Spleen (tissue), 11 donors: ENCODE data around the gene LAMTOR4. TPM values are rescaled to one million over a fixed set of nuclear protein-coding genes. Genes with fewer than 3 reads are reported as not detected.
A peak's percentile ranks its signal among the peaks of the same experiment; 100 is the strongest.
"Not testable (repeated sequence)": the region's sequence is repeated elsewhere in the genome, so short reads cannot be mapped to it uniquely, and the experiment has no call there.

Source experiments
- DNase-seq: peaks from one replicate; pipeline ENCODE4 v3.0.0-alpha.2; 2020
- H3K27ac ChIP-seq, 8 donors: fragments of 200-600 bp; sonication (generic) in 7 of 8; 1 replicate in 4 of 8; 2 replicates in 4 of 8; pipeline versions ENCODE4 v1.5.0 to v1.8.0; 2016 to 2021; ENCODE audit warnings: inconsistent platforms in 4 of 8, mild to moderate bottlenecking in 4 of 8, moderate library complexity in 1 of 8
- H3K27me3 ChIP-seq, 7 donors: fragments of 200-600 bp; sonication (generic) in 6 of 7; replicated peaks in 1 of 7; 1 replicate in 4 of 7; 2 replicates in 3 of 7; pipeline versions ENCODE4 v1.5.0 to v1.8.0; 2016 to 2021; ENCODE audit warnings: inconsistent platforms in 3 of 7, mild to moderate bottlenecking in 1 of 7
- H3K36me3 ChIP-seq, 6 donors: fragments of 200-600 bp; sonication (generic) in 5 of 6; 1 replicate in 4 of 6; 2 replicates in 2 of 6; pipeline versions ENCODE4 v1.5.0 to v1.8.0; 2016 to 2021; ENCODE audit warnings: inconsistent platforms in 2 of 6
- H3K4me1 ChIP-seq, 6 donors: fragments of 200-600 bp; sonication (generic) in 5 of 6; 1 replicate in 3 of 6; 2 replicates in 3 of 6; pipeline versions ENCODE4 v1.5.0 to v1.8.0; 2016 to 2021; ENCODE audit warnings: inconsistent platforms in 3 of 6
- H3K4me3 ChIP-seq, 8 donors: fragments of 200-600 bp; sonication (generic) in 7 of 8; 1 replicate in 4 of 8; 2 replicates in 4 of 8; pipeline versions ENCODE4 v1.5.0 to v1.8.0; 2016 to 2021; ENCODE audit warnings: inconsistent platforms in 4 of 8, mild to moderate bottlenecking in 4 of 8, moderate library complexity in 2 of 8
- H3K9me3 ChIP-seq, 8 donors: fragments of 200-600 bp; sonication (generic) in 7 of 8; 1 replicate in 4 of 8; 2 replicates in 4 of 8; pipeline versions ENCODE4 v1.5.0 to v1.8.0; 2016 to 2021; ENCODE audit warnings: inconsistent platforms in 4 of 8
- CTCF ChIP-seq, 11 experiments: fragments of 200-600 bp in 7 of 11; fragments of 450-650 bp in 4 of 11; sonication (generic) in 4 of 11; IDR thresholded peaks in 8 of 11; conservative IDR thresholded peaks in 3 of 11; 1 replicate in 7 of 11; 2 replicates in 4 of 11; pipeline versions ENCODE4 v1.4.0 to v1.8.0; 2016 to 2021; ENCODE audit warnings: antibody characterized with exemption in 11 of 11, inconsistent platforms in 4 of 11, mild to moderate bottlenecking in 1 of 11
- POLR2A ChIP-seq, 3 donors: fragments of 450-650 bp; IDR thresholded peaks; one replicate each; pipeline ENCODE4 v1.5.1; 2017; ENCODE audit warnings: antibody characterized with exemption in 3 of 3, mild to moderate bottlenecking in 1 of 3
- POLR2AphosphoS5 ChIP-seq, 3 donors: sonication (generic); formaldehyde crosslinking; IDR thresholded peaks; one replicate each; pipeline ENCODE4 v1.5.1; 2017; ENCODE audit warnings: antibody characterized with exemption in 3 of 3
- WGBS, 5 donors: extraction: QIAGEN DNeasy Blood & Tissue Kit in 3 of 5; methylation state at CpG; one replicate each; pipeline versions ENCODE4 v1.1.5 to v1.1.7; 2013 to 2018; 5-methylcytosine and 5-hydroxymethylcytosine counted together
- intact Hi-C: fragments of 100-400 bp; cut with DNase I; formaldehyde crosslinking; loops from one replicate; pipeline ENCODE4 v1.15.0; 2023; ENCODE audit warnings: low total_unique reads
- polyA plus RNA-seq, 3 donors: library from polyadenylated mRNA; stranded (reverse); fragments of 200-250 nt; gene quantifications; one replicate each; pipeline ENCODE4 v1.2.1, GENCODE V29; 2013
- total RNA-seq, 7 donors: library from RNA; depleted of rRNA in 3 of 7; stranded (reverse); fragments of >200 nt in 3 of 7; fragmentation: NEBNext Ultra II Directional in 4 of 7; extraction: Animal tissue kit (Norgen Biotek cat#: 25700) in 4 of 7; gene quantifications; one replicate each; pipeline versions ENCODE4 v1.1.0 to v1.2.1, GENCODE V29; 2016 to 2021
- donor health status: healthy with polysubstance abuse.
- donor health status: DM: no; HTN: no; CAD: no; lungs with moderate emphysema.
- donor health status: DM: no; HTN: no; CAD: no.
- donor health status: Bipolar disorder and iron deficiency.
- donor health status: healthy.
- donor health status: DM: no; HTN: no; CAD: no.
- donor health status: DM: yes; HTN: yes; CAD: no.

LAMTOR4 gene
- total and polyA plus RNA-seq, 10 donors = 152 to 709 (median 271) TPM

GRCh38 chr7:100128637-100128963 is 20.1 kb upstream of the LAMTOR4 start:
- TF ChIP-seq POLR2AphosphoS5 (IDR thresholded peaks at IDR 0.05) = no peak
- no peak for TF ChIP-seq POLR2A (IDR thresholded peaks at IDR 0.05)
- TF ChIP-seq CTCF (IDR thresholded peaks at IDR 0.05 in 8 of 11, conservative IDR thresholded peaks at IDR 0.05 in 3 of 11) = no peak
- Histone ChIP-seq H3K4me3 (peak overlapping the region in 1 of 8 donors; percentile 88), H3K4me1 (peaks cover 25 to 70% (median 47%) of the 10 kb centered on the region in 6 donors), H3K27ac (peak overlapping the region in 2 of 8 donors; percentile 91 to 99), H3K9me3 (no peaks in the 10 kb centered on the region), H3K27me3 (no peaks in the 10 kb centered on the region), H3K36me3 (peaks cover 0 to 14% (median 0%) of the 10 kb centered on the region in 6 donors)
- DNase-seq = no peak
- WGBS, 5 donors = 46 to 70% (median 67%) methylated on average over 1 of the region's 1 CpG
- intact Hi-C loops = loop anchor here (5.0 kb wide), 1 partner anchor 46 kb away; the partner anchor contains the start of gene ZNF3

- 88 to 100% (median 97%) methylated on average over 1 of the region's 1 CpG for WGBS, 5 donors
- H3K27me3 ChIP-seq, DNase-seq, H3K9me3 ChIP-seq, H3K4me3 ChIP-seq, H3K36me3 ChIP-seq, H3K27ac ChIP-seq: not testable (repeated sequence)
- H3K4me1 ChIP-seq = peaks cover 22 to 54% (median 36%) of the 10 kb centered on the region in 6 donors
- intact Hi-C loops = loop anchor here (10.0 kb wide), 2 partner anchors 95 to 215 kb away; no protein-coding TSS in a partner anchor
Measured at GRCh38 chr7:100130220-100130607, 18.5 kb upstream of the LAMTOR4 start.

GRCh38 chr7:100130608-100131453 is 17.9 kb upstream of the LAMTOR4 start:
- WGBS, 5 donors = 12 to 16% (median 14%) methylated on average over 24 of the region's 24 CpGs

GRCh38 chr7:100132126-100132525 is 16.6 kb upstream of the LAMTOR4 start:
- Histone ChIP-seq H3K4me1 (peaks cover 13 to 39% (median 23%) of the 10 kb centered on the region in 6 donors), H3K9me3 (no peaks in the 10 kb centered on the region), H3K27me3 (no peaks in the 10 kb centered on the region), H3K36me3 (no peaks in the 10 kb centered on the region), H3K4me3 (no peak overlapping the region), H3K27ac (no peak overlapping the region)
- peak; percentile 69 for DNase-seq
- 60 to 74% (median 69%) methylated on average over 7 of the region's 7 CpGs for WGBS, 5 donors
- TF ChIP-seq CTCF (IDR thresholded peaks at IDR 0.05 in 8 of 11, conservative IDR thresholded peaks at IDR 0.05 in 3 of 11) (no peak), POLR2A (IDR thresholded peaks at IDR 0.05) (no peak), POLR2AphosphoS5 (IDR thresholded peaks at IDR 0.05) (no peak)
- intact Hi-C loops = loop anchor here (10.0 kb wide), 2 partner anchors 93 to 213 kb away; no protein-coding TSS in a partner anchor

More at GRCh38 chr7:100130608-100131453, 17.9 kb upstream of the LAMTOR4 start:
- intact Hi-C loops = loop anchor here (10.0 kb wide), 2 partner anchors 94 to 214 kb away; no protein-coding TSS in a partner anchor
- H3K27ac ChIP-seq = no peak overlapping the region
- H3K4me3 ChIP-seq = peak overlapping the region in 1 of 8 donors; percentile 31
- peak; percentile 94 for DNase-seq
- no peaks in the 10 kb centered on the region for H3K36me3 ChIP-seq
- H3K4me1 ChIP-seq = peaks cover 17 to 47% (median 30%) of the 10 kb centered on the region in 6 donors
- no peaks in the 10 kb centered on the region for H3K9me3 ChIP-seq
- H3K27me3 ChIP-seq = no peaks in the 10 kb centered on the region
- TF ChIP-seq POLR2A (IDR thresholded peaks at IDR 0.05) (no peak), CTCF (IDR thresholded peaks at IDR 0.05 in 8 of 11, conservative IDR thresholded peaks at IDR 0.05 in 3 of 11) (peak; percentile 75 to 97 (median 90)), POLR2AphosphoS5 (IDR thresholded peaks at IDR 0.05) (peak; percentile 34 to 69 (median 56))
